HT1080 (cell line): ENCODE results near the gene COMMD10. TPM values are rescaled to one million over a fixed set of nuclear protein-coding genes. Genes with fewer than 3 reads are reported as not detected.
A peak's percentile ranks its signal among the peaks of the same experiment; 100 is the strongest.

ENCODE experiments used
- DNase-seq: peaks from one replicate; pipeline ENCODE4 v3.0.0-alpha.2; 2015; ENCODE audit warnings: low read depth
- total RNA-seq: library from RNA; depleted of rRNA; stranded (reverse); fragments of >200 nt; shearing (Covaris generic); gene quantifications from 2 replicates; pipeline ENCODE4 v1.2.3, GENCODE V29; 2014

COMMD10 gene
- total RNA-seq, 1 experiment from 2014 or later, result 33.4 TPM

DNA sequence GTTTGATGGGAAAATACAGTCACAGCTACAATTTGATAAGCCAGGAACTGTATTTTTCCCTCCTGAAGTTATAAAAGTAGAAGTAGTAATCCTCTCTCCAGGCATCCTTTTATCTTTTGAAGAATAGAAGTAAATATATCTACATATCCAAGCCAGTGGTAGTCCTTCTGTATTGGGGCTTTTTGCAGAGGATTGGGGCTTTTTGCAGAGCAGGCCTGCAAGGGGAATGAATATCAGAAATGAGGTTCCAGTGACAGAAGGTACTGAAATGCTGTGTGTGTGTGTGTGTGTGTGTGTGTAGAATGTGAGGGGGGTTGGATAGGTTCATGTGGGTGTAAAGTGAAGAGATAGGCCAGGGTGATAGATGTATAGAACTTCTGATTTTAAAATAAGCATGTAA is 127.4 kb downstream of the COMMD10 start:
- no peak for DNase-seq

DNA sequence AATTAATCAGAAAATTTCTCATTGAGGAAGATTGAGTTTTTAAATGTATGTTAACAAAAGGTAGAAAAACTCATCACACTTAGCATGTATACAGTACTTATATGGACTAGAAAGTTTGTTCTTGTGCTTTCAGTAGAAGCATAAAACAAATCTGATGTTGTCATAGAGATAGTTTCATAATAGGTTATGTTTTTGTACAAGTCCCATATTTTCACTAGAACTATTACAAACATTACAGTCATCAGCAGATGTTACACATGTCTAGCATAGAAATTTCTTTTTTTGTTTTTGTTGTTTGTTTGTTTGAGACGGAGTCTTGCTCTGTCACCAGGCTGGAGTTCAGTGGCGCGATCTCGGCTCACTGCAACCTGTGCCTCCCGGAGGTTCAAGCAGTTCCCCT is 131.4 kb downstream of the COMMD10 start:
- DNase-seq, result no peak

DNA sequence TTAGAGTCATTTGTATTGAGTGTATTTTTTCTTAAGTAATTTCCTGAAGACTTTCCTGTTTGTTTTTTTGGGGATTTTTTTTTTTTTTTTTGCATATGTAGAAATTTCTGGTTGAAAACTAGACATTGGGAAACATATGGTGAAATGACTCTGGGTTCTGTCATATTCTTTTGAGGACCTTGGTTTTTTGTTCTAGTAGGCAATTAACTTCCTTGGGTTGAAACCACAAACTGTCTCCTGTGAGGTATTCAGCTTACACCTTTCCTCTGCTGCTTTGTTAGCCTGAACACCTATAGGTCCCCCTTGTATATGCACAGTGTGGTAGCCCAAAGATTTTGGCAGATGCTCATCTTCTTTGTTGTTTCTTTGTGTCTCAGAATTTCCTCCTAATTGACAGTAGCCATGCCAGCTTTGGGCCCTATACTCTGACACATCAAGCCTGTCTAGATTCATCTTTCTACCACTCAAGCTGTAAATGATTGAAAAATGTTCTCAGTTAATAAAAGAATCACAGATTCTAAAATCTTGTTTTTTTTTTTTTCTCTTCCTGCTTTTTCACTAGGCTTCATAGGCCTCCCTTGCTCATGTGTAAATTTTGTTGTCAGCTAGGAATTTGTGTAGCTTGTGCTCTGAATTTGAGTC is 140.6 kb downstream of the COMMD10 start:
- DNase-seq, result no peak

DNA sequence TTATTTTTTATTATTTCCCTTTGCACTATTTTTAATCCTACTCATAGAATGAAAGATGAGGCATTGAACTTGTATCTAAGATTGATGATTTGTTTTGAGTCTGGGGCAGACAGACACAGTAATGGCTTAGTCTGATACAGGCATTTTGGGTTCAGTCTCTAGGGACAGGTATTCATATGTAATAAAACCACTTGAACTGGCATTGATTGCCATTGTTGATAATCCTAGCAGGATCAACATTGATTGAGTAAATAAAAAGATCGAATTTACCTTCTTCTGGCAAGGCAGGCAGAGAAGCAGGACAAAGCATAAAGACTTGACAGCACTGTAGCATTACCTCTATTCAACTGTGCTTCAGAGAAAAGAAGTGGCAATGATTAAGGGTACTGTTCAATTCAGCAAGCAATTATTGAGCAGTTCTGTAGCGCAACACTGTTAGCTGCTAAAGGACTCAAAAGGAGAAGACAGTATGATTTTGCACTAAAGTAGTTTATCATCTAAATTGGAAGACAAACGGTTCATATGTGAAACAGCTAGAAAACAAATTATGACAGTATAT is 144.4 kb downstream of the COMMD10 start:
- DNase-seq, result no peak

DNA sequence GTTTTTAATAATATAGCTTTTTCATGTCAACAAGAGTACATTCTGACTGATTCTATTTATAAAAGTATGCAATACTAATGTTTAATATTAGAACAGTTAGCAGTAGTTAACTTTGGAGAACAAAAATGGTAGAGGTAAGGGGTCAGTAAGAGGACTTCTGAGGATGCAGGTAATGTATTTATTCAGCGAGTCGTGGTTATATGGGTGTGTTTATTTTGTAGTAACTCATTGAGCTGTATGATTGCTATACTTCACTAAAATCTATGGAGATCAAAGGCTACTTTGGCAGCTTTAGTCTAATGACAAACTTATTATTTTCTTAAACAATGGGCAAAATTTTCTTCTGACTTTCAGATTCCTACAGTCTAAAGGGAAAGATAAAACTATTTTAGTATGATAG is 146.5 kb downstream of the COMMD10 start:
- no peak for DNase-seq

DNA sequence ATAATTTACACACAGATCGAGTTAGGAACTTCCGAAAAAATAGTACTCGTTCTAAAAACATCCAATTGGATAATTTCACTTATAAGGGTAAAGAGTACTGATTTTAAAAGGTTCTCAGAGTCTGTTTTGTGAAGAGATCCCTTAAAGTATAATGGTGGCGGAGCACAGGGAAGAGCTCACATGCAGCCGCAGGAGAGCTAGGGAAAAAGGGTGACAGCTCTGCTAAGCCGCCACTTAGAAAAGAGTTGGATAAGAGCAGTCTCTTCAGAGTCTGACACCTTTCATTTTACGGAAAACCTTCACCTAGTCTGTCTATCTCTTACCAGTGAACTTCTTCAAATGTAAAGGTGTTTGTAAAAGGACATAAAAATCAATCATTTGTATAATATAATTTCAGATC is 149.9 kb downstream of the COMMD10 start:
- DNase-seq, result no peak

DNA sequence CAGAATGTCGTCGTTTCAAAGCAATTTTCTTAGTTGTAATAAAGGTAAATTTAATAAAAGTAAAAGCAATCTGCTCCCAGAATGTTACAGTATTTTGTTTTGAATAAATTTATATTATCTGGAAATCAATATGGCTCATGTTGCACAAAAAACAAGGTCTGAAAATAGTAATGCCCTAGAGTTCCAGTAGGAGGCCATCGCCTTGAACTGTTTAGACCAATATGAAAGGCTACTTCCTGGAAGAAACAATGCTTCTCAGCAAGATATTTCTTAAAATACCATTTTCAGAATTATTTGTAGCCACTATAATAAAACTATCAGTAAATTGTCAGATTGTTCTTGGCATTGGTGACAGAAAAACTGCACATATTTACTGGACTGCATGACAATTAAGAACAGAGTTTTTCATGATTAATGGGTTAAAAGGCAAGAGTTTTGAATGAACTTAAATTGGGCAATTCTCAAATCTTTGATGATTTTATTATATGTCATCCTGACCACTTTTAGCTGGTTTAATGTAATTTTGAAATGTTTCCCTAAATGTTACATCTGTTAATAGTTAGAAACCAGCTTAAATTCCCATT is 153.2 kb downstream of the COMMD10 start:
- DNase-seq, result peak; percentile 2

DNA sequence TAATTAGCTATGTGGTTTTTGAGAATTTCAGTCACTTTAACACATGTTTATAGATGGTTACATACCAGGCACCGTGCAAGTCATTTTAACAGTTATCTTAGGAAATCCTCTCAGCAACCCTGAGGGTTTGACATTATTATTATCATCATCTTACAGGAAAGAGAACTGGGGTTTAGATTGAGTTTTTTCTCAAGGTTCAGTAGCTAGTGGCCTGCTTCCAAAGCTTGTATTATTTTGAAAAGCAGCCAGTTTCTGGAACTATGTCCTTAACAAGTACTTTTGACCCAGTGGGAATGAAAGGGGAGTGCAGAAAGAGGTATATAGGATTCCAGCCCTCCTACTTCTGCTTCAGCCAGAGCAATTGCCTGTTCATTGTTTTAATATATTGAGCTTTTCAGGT is 157.5 kb downstream of the COMMD10 start:
- no peak for DNase-seq

DNA sequence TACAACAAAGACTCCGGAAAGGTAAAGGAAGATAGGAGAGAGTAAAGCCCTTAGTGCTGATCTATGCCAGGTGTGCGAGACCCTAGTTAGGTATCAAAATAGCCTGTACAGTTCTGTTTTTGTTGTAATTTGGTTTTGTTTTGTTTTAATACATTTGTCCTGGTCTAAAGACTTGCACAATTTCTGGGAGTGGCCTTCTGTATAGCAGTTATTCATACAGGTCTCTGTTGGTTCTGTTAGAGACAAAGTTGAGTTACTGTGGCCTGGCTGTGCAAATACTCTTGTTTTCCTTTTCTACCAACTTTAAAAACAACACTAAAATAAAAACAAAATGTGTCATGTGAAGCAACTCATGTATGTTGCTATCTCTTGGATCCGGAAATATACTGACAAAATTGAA is 163.6 kb downstream of the COMMD10 start:
- DNase-seq, result no peak

DNA sequence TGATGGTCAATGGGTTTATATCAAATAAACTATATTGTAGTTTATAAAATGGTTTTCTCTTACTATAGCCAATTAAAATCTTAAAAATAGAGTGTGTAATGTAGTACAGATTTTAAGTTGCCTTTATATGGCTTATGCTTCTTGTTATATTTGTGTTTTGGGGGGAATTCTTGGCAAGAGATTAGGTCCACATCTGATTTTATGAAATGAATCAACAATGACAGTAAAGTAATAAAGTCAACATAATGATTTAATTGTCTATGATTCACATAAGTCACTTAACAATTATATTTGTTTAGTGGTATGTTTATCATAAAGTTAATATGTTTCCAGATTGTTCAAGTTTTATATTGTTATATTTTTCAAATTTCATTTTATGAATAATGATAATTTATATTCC is 164.8 kb downstream of the COMMD10 start:
- DNase-seq, result no peak

DNA sequence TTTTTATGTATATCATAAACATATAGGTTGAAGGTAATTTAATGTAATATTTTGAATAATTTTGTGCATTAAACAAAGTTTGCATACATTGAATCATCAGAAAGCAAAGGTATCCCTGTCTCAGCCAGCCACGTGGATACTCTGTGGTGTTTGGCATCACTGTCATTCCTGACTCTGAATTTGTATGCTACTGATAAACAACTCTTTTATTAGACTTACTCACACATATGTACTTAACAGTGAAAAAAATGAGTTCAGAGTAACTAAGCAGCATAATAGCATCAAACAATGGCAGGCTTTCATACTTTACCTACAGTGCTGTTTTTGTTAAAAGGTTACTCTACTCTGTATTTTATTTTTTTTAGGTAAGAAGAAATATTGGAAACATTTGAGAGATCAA is 171.9 kb downstream of the COMMD10 start:
- no peak for DNase-seq

DNA sequence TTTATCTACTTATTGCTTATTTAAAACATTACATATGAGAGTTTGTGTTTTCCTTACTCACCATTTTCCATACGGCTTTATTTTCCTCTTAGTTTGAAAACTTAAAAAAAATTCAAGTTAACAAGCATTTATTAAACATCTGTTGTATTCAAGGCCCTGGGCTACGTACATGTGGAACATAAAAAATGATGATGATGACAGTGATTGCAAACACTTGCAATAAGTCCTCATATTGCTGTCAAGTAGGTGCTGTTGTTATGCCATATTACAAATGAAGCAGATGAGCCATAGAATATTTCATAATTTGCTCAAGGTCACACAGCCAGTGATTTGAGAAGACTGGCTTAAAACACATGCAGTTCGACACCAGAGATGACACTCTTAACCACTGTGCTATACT is 180.6 kb downstream of the COMMD10 start:
- no peak for DNase-seq

DNA sequence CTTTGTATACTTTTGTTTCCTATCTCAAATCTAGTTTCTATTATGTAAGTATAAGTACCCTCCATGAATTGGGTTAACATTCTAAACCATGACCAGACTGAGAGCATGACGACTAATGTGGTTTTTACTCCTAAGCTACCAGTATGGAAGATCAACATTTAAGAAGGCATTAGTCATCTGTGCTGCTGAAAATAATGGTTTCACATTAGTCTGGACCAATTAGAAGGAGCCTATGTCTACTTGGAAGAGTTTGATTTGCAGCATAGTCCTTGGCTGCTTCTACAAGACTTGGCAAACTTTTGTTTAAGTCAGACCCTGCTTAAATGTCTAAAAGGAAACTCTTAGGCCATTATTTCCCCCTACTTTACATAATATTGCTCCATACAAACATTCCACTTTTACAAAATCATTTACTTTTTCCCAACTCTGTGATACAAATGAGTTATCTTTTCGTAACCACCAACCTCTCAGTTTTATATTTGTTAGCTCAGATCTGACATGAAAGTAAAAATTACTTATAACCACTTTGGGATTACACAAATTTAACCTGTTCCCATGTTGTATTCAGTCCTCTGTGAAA is 186.7 kb downstream of the COMMD10 start:
- DNase-seq, result peak; percentile 36

DNA sequence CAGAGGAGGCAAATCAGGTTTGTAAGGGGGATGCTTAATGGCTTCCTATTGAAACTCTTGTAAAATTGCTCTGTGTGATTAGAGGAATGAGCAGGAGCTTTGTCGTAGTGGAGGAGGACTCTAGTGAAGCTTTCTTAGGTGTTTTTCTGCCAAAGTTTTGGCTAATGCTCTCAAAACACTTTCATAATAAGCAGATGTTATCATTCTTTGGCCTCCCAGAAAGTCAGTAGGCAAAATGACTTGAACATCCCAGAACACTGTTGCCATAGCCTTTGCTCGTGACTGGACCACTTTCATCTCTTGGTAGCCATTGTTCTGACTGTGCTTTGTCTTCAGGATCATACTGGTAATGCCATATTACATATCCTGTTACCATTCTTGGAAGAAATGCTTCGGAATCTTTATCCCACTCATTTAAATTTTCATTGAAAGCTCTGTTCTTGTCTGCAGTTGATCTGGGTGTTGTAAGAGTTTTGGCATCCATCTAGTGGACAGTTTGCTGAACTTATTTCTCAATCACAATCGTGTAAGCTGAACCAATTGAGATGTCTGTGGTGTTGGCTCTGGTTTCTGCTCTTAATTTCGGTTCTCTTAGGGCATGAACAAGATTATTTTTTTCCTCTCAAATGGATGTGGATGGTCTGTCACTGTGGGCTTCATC is 187.6 kb downstream of the COMMD10 start:
- DNase-seq, result no peak

DNA sequence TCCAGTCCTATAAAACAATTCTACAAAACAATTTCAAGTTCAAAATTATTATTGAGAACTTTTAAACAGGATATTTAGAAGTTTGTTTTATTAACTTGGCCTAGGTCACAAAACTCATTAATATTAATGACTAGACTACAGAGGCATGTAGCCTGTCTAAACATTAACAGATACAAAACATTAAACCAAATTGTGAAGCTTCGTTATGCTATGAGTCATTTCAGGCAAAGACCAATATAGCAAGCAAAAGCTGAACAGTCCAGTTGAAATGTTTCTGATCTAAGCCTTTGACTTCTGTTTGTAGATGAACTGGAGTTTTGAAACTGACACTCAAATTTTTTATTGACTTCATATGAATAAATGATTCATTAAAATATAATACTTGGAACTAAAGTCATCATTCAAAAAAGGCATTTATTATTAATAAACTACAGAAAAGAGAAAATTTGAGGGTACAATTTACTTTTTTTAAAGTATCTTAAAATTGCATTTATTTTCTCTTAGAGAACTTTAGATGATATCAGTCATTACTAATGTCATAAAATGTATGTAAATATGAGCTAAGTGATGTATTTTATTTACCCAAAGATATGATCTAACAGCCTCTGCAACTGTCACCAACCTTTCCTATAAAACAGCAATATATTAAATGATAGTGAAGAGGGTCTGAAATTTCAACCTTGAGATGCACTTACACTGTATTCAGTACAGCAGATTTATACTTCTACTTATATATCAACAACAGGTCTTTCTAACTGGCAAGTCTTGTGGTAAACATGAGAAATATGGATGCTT is 188.8 kb downstream of the COMMD10 start:
- no peak for DNase-seq

DNA sequence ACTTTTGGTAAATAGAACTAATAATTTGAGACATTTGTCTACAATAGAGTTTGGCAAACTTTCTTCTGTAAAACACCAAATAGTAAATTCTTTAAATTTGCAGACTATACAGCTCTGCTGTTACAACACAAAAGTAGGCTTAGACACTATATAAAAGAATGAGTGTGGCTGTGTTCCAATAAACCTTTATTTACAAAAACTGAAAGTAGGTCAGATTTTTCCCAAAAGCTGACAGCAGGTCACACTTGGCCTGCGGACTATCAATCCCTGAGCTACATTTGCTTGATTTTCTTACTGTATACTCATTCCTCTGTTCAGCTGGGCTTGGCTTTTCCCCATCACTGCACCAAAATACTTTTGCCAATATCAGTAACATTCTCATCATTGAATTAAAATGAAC is 189.4 kb downstream of the COMMD10 start:
- no peak for DNase-seq

DNA sequence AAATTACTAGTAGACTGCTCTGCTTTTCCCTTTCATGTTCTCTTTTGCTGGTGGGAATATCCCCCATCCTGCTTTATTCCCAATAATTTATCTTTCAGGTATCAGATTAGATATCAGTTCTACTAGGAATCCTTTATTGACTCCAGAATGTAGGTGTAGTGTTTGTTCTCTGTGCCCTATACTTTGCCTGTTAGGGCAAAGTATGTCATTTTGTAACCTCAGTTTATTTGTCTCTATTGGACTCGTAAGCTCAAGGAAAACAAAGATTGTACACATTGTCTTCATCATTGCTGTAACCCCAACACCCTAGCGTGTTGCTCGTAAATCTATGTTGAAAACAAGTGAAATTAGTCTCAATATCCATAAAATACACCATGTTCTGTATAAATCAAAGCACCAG is 190.5 kb downstream of the COMMD10 start:
- no peak for DNase-seq

DNA sequence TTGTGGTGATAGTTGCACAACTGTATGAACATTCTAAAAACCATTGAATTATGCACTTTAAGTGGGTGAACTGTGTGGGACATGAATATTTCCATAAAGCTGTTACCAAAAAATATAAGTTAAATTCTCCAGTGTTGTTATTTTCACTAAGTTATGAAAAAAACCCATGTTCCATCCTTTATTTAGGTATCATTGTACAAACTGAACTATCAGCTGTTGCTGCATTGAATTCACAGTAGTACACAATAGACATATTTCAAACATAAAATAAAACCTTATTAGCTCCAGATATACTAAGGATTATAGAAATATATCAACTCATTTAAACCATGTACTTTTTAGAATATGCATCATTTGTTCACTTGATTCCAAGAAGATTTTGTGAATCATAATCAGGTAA is 192.1 kb downstream of the COMMD10 start:
- no peak for DNase-seq

DNA sequence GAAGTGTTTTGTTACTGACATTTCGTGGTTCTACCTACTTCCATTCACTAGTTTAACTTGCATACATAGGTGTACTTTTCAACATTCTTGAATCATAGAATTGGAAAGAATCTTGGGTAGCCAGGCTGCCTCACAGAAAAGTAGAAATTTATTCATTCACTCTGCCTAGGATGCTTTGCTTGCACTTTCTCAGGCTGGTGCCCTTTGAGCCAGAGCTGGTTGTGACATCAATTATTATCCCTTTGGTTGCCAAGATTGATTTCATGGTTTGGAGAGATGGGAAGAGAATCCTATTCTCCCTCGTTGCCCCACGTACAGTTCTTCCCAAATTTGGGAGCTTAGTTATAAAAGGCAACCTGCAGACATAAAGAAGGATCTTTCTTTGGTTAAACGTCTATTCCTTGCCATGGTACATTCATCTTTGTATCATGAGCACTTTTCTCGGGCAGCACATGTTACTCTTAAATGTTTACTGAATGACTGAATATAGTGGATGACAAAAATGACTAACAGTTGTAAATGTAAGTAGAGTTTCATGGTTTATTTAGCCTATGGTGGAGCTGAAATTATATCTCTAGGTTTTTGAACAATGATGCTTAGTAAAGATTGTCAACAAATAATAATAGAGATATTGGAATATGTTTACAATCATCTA is 195.5 kb downstream of the COMMD10 start:
- no peak for DNase-seq

DNA sequence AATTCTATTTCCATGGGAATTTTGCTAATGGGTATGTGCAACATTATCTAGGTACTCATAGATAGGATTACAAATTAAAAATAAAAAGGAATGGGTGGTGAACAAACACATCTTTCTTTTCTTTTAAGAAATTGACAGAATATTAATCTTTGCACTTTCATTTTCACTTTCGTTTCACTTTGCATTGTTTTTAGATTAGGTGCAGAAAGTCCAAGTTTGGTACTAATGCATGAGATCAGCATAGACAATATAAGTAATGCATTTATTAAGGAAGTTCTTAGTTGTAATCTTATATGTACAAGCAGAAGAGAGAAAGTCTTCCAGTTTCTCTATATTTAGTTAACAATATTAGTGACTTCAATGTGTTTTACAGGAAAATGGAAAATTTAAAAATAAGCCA is 196.5 kb downstream of the COMMD10 start:
- DNase-seq, result no peak

DNA sequence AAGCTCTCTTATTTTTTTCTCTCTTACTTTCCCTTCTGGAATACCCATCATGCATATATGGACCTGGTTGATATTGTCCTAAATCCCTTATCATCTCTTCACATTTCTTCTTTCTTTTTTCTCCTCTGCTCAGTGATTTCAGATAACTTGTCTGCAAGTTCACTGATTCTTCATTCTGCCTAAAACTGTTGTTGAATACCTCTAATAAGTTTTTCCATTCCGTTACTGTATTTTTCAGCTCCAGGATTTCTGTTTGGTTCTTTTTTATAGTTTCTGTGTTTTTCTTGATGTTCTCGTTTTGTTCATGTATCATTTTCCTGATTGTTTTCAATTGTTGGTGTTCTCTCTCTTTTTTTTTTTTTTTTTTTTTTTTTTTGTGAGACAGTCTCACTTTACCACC is 203.7 kb downstream of the COMMD10 start:
- no peak for DNase-seq
